Psoas muscle (tissue), 8 donors: ENCODE results near the gene SLC2A4. TPM values are rescaled to one million over a fixed set of nuclear protein-coding genes. Genes with fewer than 3 reads are reported as not detected.

Experiments
- ATAC-seq, 4 donors: fragments of 200-7000 bp; cut with Tn5 transposase; one replicate each; pipeline ENCODE4 v1.9.1; 2020; ENCODE audit warnings: moderate library complexity in 3 of 4, mild to moderate bottlenecking in 2 of 4
- DNase-seq, 2 donors: peaks; one replicate each; pipeline ENCODE4 v3.0.0-alpha.2; 2020
- H3K27ac ChIP-seq: fragments of 200-600 bp; one replicate; pipeline ENCODE4 v1.8.0; 2022
- H3K27me3 ChIP-seq, 3 donors: fragments of 200-600 bp in 1 of 3; one replicate each; pipeline versions ENCODE4 v1.6.1 to v1.8.0; 2013 to 2022; ENCODE audit warnings: low read length in 2 of 3, mild to moderate bottlenecking in 2 of 3, moderate library complexity in 1 of 3; ENCODE audit not compliant: insufficient read depth in 3 of 3
- H3K36me3 ChIP-seq, 2 donors: fragments of 200-600 bp in 1 of 2; one replicate each; pipeline versions ENCODE4 v1.6.1 to v1.8.0; 2013 to 2022; ENCODE audit warnings: low read depth in 1 of 2, mild to moderate bottlenecking in 1 of 2, moderate library complexity in 1 of 2; ENCODE audit not compliant: insufficient read depth in 1 of 2
- H3K4me1 ChIP-seq: fragments of 200-600 bp; one replicate; pipeline ENCODE4 v1.8.0; 2022
- H3K4me3 ChIP-seq: fragments of 200-600 bp; one replicate; pipeline ENCODE4 v1.8.0; 2022; ENCODE audit warnings: mild to moderate bottlenecking
- H3K9me3 ChIP-seq: fragments of 200-600 bp; one replicate; pipeline ENCODE4 v1.8.0; 2022
- CTCF ChIP-seq: fragments of 200-600 bp; IDR thresholded peaks from one replicate; pipeline ENCODE4 v1.8.0; 2022; ENCODE audit warnings: antibody characterized with exemption
- WGBS, 3 donors: extraction: QIAGEN DNeasy Blood & Tissue Kit; methylation state at CpG; one replicate each; pipeline versions ENCODE4 v1.1.6 to v1.1.7; 2013; 5-methylcytosine and 5-hydroxymethylcytosine counted together
- intact Hi-C, 2 donors: fragments of 100-400 bp; cut with DNase I; formaldehyde crosslinking; loops; one replicate each; pipeline versions ENCODE4 v1.11.0 to v1.14.2; 2022
- polyA plus RNA-seq, 3 donors: library from polyadenylated mRNA; stranded (reverse); fragments of 200-250 nt; gene quantifications; one replicate each; pipeline ENCODE4 v1.2.3, GENCODE V29; 2013
- total RNA-seq, 4 donors: library from RNA; stranded (reverse); fragmentation: NEBNext Ultra II Directional in 2 of 4; extraction: Animal tissue kit (Norgen Biotek cat#: 25700) in 2 of 4; gene quantifications; one replicate each; pipeline versions ENCODE4 v1.2.1 to v1.2.4, GENCODE V29; 2021 to 2023
- donor health status: healthy with polysubstance abuse.
- donor health status: DM: no; HTN: no; CAD: no; lungs with moderate emphysema.
- donor health status: Bipolar disorder and iron deficiency.
- donor health status: healthy.
- donor health status: DM: yes; HTN: yes; CAD: no.
- donor health status: DM: no; HTN: no; CAD: no.
- donor health status: DM: no; HTN: no; CAD: no.
- donor health status: DM: yes; HTN: yes; CAD: no.

Gene SLC2A4
- total and polyA plus RNA-seq, 7 donors: 19.4 to 257 (median 127) TPM

- H3K27ac ChIP-seq: peak overlapping the region; percentile 91
- no peaks in the 10 kb centered on the region for H3K36me3 ChIP-seq
- DNase-seq (no peak), ATAC-seq (no peak)
- H3K9me3 ChIP-seq: no peaks in the 10 kb centered on the region
- H3K4me3 ChIP-seq: peak overlapping the region; percentile 58
- no peak for TF ChIP-seq CTCF
- intact Hi-C loops: no loop called here
- H3K27me3 ChIP-seq: peaks cover 0 to 9% (median 0%) of the 10 kb centered on the region in 3 donors
- WGBS, 3 donors: 4 to 7% (median 6%) methylated on average over 28 to 75 of the region's 75 CpGs
- peaks cover 40% of the 10 kb centered on the region for H3K4me1 ChIP-seq
These were observed 12.5 kb downstream of the SLC2A4 start for GRCh38 chr17:7293816-7294613.

DNA sequence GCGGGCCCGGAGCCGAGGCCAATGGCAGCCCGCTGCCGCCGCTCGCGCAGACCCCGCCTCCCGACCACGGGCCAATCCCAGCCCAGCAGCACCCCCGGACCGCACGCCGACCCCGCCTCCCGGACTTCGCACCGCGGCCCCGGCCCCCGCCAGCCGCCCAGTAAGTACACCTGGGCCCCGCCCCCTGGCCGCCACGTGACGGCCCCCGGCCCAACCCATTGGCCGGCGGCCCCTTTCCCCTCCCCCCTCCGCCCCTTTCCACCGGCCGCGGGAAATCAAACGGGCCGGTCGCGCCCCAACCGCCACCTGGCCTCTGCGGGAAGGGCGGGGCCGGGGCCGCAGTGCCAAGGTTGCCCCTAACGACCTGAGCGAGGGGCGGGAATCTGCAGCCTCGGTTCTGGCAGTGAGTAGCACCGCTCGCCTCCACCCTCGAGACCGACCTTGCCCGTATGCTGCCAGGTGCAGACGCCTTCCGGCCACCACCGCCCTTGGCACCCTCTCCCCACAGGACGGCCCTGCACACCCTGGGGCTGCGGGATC lies 13.2 kb downstream of the SLC2A4 start, which contains the start of gene YBX2:
Gene YBX2 (minus strand): TSS at position 26 of the 540 bp plus-strand sequence. CDS start 139 bp downstream, outside the sequence.
- ATAC-seq (peak; percentile 50 to 61 (median 51)), DNase-seq (peak; percentile 81 to 93)
- no peaks in the 10 kb centered on the region for H3K36me3 ChIP-seq
- no peaks in the 10 kb centered on the region for H3K9me3 ChIP-seq
- peaks cover 0 to 9% (median 0%) of the 10 kb centered on the region in 3 donors for H3K27me3 ChIP-seq
- H3K4me1 ChIP-seq: peaks cover 40% of the 10 kb centered on the region
- intact Hi-C loops: loop anchor here in 1 of 2 donors (5.0 kb wide), 1 partner anchor 247 kb away; no protein-coding TSS in a partner anchor
- peak within 1 kb of the TSS; percentile 58 for H3K4me3 ChIP-seq
- WGBS, 3 donors: 2 to 6% (median 2%) methylated on average over 18 to 57 of the region's 57 CpGs
- peak within 1 kb of the TSS; percentile 91 for H3K27ac ChIP-seq
- no peak for TF ChIP-seq CTCF

DNA sequence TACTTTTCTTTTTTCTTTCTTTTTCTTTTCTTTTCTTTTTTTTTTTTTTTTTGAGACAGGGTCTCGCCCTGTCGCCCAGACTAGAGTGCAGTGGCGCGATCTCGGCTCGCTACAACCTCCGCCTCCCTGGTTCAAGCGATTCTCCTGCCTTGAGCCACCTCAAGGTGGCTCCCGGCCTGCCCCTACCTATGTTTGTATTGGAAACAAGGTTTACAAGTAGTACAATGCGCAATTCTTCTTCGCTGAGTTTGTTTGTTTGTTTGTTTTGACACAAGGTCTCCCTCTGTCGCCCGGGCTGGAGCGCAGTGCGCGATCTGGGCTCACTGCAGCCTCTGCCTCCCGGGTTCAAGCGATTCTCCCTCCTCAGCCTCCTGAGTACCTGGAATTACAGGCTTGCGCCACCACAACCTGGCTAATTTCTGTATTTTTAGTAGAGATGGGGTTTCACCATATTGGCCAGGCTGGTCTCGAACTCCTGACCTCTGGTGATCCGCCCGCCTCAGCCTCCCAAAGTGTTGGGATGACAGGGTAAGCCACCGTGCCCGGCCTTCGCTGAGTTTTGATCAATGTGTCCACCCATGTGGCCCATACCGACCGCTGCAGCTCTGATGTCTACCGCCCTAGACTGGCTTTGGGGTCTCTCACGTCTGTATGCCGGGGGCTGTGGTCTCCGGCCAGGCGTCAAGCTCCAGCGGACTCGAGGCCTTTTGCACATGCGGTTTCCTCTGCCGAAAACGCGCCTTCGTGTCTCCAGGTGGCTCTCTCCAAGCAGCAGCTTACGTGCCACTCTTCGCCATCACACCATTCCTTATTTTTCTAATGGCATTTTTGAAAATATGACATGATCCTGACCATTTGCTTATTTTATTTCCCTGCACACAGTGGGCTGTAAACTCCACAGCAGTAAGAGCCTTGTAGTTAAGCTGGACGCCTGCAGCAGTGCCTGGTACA lies 14.0 kb downstream of the SLC2A4 start:
- Histone ChIP-seq H3K36me3 (no peaks in the 10 kb centered on the region), H3K9me3 (no peaks in the 10 kb centered on the region), H3K27me3 (peaks cover 0 to 9% (median 0%) of the 10 kb centered on the region in 3 donors), H3K4me1 (peaks cover 35% of the 10 kb centered on the region), H3K27ac (peak overlapping the region; percentile 91), H3K4me3 (peak overlapping the region; percentile 58)
- DNase-seq: no peak
- WGBS, 3 donors: 67 to 69% (median 69%) methylated on average over 38 to 42 of the region's 42 CpGs
- TF ChIP-seq CTCF: no peak
- peak in 1 of 4 donors; percentile 10 for ATAC-seq
- intact Hi-C loops: loop anchor here (1.0 to 5.0 kb wide), 5 partner anchors 15 to 248 kb away; partner anchors contain the start of genes ELP5 (in 1 of the 2) and SLC2A4 (in 1 of the 2)

DNA sequence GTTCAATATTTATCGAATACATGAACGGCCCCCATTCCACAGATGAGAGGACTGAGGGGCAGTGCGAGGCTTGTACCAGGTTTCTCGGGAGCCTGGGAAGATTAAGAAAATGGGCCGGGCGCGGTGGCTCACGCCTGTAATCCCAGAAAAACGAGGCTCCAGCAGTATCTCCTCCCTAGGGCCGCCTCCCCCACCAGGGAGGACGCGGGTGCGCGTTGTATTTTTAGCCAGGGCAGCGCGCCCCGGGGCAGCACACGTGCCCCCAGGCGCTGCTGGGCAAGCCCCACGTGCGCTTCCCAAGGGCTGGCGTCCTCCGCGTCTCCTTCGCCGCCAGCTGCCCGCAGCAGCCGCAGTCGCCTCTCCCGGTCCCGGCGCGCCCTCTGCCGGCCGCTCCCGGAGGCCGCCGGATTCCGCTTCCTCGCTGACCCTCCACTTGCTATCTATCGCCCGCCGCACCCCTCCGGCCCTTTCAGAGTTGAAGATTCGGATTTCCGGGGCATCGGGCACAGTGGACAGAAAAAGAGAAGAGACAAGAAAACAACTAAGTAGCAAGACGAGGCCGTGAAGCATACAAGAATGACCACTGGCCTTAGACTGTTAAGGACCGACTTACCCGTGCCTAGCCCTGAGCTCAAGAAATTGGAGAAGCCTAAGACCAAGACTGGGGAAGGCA lies 14.8 kb downstream of the SLC2A4 start:
- intact Hi-C loops: loop anchor here (1.0 to 5.0 kb wide), 5 partner anchors 16 to 249 kb away; partner anchors contain the start of genes ELP5 (in 1 of the 2) and SLC2A4 (in 1 of the 2)
- ATAC-seq: peak; percentile 82 to 92 (median 83)
- Histone ChIP-seq H3K4me1 (peaks cover 27% of the 10 kb centered on the region), H3K27ac (peak overlapping the region; percentile 91), H3K9me3 (no peaks in the 10 kb centered on the region), H3K4me3 (peak overlapping the region; percentile 43), H3K27me3 (peaks cover 0 to 9% (median 0%) of the 10 kb centered on the region in 3 donors), H3K36me3 (no peaks in the 10 kb centered on the region)
- peak; percentile 98 for TF ChIP-seq CTCF
- DNase-seq: peak; percentile 90 to 95
- 1 to 3% (median 2%) methylated on average over 51 of the region's 51 CpGs for WGBS, 3 donors
